ENCODE measurements around the gene ZNF687.

The ZNF687 gene

DNA sequence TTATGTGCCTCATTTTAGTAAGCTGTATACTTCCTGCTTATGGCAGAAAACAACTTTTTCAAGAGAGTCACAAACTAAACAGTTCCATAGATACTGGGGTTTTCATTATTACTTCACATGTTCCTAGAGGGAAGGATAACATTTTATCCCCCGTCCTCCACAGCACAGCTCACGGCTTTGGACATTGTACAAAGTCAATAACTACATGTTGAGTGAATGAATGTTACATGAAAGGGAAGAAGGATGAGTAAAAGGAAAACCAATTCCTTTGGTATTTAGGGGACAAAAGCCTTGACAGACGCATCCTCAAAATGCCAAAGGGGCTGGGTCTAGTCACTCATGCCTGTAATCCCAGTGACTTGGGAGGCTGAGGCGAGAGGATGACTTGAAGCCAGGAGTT lies 30.3 kb downstream of the ZNF687 start:
- no peak for DNase-seq (ENCODE audit: low read depth in 2 of 2)

GRCh38 chr1:151312826-151313225 lies 30.7 kb downstream of the ZNF687 start:
- DNase-seq (ENCODE audit: low read depth in 2 of 2) = no peak

DNA sequence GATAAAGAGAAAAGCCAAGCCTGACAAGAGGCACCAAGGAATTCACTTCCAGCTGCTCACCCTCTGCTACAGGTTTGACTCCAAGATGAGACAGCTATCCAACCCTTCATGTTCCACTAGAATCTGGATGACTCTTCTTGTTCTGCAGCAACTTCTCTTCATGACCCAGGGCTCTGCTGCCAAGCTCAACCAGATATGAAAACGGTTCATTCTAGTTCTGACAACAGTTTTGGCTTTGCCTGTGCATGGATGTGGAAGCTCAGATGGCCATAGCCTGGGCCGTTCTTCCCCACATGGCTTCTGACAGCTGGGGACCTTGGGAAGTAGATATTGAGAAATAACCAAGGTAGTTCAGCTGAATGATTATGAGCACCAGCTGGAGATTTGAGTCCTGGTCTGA lies 31.4 kb downstream of the ZNF687 start:
- DNase-seq (ENCODE audit: low read depth in 2 of 2) = no peak

DNA sequence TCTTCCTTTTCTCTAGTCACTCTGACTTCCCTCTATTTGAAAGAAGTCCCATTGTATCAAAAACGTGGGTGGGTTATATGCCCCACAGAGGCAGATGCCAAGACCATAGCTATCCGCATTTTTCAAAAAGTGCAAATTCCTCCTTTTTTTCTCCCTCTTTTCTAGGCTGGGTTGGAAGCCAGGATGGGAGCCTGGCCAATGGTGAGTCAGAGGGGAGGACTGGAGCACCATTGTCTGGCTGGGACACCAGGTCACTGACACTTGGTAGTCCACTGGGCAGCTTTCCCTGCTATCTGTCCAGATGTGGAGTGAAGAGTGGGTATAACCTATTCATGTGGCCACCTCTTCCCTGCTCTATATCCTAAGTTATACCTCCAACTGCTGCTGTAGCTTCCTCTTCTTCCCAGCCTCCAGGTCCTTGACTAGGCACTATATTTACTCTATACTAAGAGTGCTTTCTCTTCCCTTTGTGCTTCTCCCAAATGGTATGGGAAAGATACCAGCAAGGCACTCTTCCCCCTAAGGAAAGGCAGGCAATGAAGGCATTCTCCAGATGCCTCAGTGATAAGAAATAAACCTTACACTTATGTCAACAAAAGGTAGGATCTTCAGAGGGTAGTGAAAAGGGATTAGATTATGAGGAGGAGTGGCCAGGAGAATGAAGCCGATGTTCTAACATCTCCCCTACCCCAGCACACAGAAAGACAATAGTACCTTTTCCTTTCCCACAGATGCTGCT lies 32.2 kb downstream of the ZNF687 start:
- DNase-seq (ENCODE audit: low read depth in 2 of 2) = no peak

DNA sequence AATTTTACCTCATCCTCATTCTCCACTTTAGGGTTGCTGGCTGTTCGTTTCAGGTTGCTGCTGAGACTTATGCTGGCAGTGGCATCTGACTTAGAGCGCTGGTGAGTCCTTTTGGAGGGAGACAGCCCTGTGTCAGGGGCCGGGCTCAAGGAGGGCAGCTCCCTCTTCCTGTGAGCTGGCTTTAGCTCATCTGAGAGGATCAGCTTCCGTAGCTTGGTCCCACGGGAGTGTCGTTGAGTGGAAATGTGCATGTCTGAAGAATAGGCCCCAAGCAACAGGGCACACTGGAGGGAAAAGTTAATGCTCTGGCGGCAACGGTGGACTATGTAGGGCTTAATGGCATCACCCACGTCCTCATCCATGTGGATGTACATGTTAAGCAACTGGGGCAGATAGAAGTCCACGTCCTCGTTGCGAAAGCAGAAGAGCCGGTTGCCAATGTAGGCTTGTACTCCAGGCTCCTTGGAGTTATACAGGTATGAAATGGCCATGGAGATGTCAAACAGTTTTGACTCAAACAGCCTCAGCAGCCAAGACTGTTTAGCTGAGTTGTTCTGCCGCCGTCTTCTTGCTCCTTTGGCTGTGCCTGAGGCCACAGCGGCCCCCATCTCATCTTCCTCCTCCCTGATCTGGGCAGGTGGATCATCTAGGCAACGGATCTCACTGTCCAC lies 33.6 kb downstream of the ZNF687 start:
- DNase-seq (ENCODE audit: low read depth in 2 of 2) = no peak

GRCh38 chr1:151318975-151319374 lies 36.9 kb downstream of the ZNF687 start:
- no peak for DNase-seq (ENCODE audit: low read depth in 2 of 2)

DNA sequence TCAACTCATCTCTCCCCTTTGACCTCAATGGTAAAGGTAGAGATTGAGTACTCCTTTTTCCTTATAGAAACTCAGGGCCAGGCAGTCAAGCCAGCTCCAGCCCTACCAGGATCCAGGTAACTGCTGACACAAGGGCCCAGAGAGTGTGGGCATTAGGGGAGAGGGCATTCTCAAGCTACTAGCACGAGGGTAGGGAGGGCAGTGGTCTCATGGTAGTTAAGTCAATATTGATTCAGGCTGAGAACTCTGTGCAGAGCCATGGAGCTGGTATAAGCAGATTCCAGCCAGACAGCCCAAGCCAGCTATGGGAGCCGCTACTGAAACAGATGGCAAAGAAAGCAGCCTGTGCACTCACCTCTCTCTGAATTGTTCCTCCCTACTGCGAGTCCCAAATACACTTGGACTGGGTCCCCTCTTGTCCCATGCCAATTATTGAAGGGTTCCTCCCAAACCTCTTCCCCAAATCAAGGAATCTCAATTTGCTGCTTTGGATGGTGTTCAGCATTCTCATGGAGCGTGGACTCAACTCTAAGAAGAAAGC lies 42.4 kb downstream of the ZNF687 start:
- no peak for DNase-seq (ENCODE audit: low read depth in 2 of 2)

DNA sequence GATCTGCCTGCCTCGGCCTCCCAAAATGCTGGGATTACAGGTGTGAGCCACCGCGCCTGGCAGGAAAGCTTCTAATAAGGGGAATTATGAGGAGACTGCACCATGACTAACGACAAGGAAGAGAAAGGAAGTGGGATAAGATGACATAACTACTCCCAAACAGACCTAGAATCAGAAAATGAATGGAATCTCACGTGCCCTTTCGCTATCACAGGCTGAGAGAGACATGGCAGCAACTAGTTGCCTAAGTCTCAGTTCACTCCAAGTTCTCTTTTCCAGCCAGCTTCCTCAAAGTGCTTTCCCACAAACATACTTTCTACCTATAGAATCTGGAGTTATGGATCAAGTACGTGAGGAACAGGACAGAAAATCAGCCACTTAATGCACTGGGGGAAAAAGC lies 43.1 kb downstream of the ZNF687 start:
- no peak for DNase-seq (ENCODE audit: low read depth in 2 of 2)

GRCh38 chr1:151325646-151326429 lies 43.7 kb downstream of the ZNF687 start:
- no peak for DNase-seq (ENCODE audit: low read depth in 2 of 2)

- peak in 1 of 2 donors; percentile 21 for DNase-seq (ENCODE audit: low read depth in 2 of 2)
Observed at GRCh38 chr1:151326619-151327222, 44.6 kb downstream of the ZNF687 start.

- DNase-seq (ENCODE audit: low read depth in 2 of 2) = peak; percentile 64 to 71
Observed at GRCh38 chr1:151327223-151327902, 45.3 kb downstream of the ZNF687 start, which contains the start of gene PI4KB. PI4KB (minus strand) TSS chr1:151327416; CDS start chr1:151316481, 10,935 bp downstream.

GRCh38 chr1:151327903-151328674 lies 46.0 kb downstream of the ZNF687 start:
- no peak for DNase-seq (ENCODE audit: low read depth in 2 of 2)

DNA sequence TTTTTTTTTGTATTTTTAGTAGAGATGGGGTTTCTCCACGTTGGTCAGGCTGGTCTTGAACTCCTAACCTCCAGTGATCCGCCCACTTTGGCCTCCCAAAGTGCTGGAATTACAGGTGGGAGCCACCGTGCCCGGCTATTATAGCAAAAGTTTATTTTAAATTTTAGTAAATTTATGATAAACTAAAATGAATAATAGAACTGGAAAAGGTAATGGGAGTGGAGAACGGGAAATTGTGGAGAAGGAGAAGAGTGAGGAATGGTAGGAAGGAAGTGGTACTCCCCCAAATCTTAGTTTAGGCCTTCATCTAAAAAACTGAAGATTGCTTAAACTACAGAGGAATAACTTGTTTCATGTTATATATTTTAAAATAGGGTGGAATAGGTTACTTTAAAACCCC lies 52.7 kb downstream of the ZNF687 start:
- DNase-seq (ENCODE audit: low read depth in 2 of 2) = no peak

DNA sequence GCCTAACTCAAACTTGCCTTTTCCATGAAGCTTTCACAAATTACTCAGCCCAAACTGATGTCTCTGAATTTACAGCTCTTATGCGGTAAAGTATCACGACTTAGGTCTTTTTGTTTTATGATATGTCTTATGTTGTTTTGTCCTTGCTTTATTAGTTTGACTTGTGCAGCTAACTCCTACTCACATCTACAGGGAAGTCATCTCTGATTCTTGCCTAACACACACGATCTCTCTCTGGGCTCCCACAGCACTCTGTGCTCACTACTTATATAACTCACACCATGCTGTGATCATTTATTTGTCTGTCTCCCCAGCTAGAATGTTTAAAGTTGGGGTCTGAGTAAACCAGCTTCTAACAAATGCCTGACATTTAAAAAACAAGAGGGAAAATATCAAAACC lies 54.5 kb downstream of the ZNF687 start:
- no peak for DNase-seq (ENCODE audit: low read depth in 2 of 2)

DNA sequence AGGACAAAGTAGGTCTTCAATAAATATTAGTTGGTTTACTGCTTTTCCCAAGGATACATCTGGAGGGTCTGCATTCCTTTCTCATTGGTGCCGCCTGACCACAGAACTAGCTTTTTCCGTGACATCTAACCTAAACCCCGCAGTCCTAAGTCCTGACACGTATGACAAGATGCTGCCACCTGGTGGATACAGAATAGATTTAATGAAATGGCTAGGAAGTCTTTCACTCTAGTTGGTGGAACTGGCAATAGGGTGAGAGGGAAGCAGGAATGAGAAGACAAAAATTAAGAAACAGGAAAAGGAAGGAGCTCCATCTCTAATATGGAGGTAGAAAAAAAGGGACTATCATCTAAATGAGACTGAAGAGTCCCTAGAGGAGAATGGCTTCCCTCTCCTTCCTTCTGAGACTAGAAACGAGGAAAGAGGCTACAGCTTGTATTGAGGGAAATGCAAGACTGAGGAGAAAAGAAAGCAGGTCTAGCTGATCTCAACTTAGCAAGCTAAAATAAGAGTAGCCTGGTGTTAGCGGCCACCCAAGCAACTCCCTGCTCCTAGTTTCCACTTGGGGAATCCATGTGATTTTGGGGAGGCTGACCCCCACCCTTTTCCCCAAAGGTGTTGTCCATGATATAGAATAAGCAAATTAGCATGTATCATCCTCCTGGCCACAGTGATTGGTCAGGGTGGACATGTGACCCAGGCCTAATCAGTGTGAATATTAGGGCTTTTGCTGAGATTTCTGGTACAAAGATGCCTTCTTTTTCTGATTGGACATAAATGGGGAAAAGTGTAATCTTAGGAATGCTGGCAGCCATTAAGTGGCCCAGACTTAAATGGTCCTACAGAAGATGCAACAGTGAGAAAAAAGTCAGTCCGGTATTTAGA lies 59.0 kb downstream of the ZNF687 start:
- peak; percentile 18 to 22 for DNase-seq (ENCODE audit: low read depth in 2 of 2)

Data from stimulated activated CD8-positive, alpha-beta memory T cell treated with anti-CD3 and anti-CD28 coated beads, Interleukin-2, amount 100 ng/mL, for 1 hour (primary cell).